HuH-7 (cell line): ENCODE data around the gene HNRNPH3.

ENCODE experiments used
- DNase-seq: peaks from one replicate; pipeline ENCODE4 v3.0.0; 2011; ENCODE audit warnings: low spot score

The HNRNPH3 gene

DNA sequence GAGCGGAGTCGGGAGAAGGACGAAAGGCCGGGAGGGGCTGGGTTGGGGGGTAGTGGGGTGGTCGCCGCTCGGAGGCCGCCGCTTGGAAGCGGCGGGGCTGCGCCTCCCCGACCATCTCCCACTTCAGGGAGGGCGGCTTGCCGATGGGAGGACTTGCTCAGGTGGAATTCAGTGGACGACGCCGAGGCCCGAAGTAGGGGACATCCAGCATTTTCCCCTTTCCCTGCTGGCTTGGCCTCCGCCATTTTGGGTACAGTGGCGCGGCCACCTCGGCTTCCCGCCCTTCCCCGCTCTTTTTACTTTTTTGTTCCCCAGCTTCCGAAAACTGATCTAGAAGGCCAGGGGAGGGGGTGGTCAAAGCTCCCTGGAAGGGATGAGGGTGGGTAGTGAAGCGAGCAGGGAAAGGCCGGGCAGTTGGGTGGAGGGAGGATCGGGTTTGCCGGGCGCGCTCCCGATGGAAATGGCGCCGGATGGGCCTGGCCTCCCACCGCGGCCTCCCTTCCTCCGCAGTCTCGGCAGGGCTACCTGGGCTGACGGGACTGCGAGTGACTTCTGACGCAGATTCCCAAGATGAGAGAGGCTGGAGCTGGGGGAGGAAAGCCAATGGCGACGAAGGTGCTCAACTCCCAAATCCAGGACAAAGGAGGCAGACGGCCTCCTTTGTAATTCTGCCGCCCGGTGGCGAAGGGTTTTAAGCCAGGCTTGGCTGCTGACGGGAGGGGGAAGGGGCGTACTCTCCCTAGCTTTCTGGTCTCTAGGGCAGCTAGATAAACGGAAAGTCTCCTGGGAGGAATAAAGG, 594 bp downstream of the HNRNPH3 start, which contains the start of gene PBLD:
TSS of gene PBLD (minus strand) at position 670 of the 799 bp plus-strand sequence. CDS start 26,084 bp downstream, outside the sequence.
- peak; percentile 20 for DNase-seq

DNA sequence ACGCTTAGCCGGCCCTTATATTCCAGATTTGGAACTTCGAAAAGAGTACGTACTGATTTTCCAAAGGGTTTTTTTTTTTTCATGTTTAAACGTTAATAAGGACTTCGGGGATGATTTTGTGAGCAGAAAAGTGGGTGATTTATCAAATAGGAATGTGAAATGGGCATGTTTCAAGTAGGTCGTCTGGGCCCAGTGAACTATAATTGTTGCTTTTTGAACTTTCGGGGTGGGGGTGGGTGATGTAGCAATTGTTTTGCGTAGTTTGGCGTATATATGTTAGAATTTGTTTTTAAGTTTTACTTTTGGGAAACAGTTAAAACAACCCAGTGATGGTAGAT, 1.2 kb downstream of the HNRNPH3 start:
- no peak for DNase-seq

DNA sequence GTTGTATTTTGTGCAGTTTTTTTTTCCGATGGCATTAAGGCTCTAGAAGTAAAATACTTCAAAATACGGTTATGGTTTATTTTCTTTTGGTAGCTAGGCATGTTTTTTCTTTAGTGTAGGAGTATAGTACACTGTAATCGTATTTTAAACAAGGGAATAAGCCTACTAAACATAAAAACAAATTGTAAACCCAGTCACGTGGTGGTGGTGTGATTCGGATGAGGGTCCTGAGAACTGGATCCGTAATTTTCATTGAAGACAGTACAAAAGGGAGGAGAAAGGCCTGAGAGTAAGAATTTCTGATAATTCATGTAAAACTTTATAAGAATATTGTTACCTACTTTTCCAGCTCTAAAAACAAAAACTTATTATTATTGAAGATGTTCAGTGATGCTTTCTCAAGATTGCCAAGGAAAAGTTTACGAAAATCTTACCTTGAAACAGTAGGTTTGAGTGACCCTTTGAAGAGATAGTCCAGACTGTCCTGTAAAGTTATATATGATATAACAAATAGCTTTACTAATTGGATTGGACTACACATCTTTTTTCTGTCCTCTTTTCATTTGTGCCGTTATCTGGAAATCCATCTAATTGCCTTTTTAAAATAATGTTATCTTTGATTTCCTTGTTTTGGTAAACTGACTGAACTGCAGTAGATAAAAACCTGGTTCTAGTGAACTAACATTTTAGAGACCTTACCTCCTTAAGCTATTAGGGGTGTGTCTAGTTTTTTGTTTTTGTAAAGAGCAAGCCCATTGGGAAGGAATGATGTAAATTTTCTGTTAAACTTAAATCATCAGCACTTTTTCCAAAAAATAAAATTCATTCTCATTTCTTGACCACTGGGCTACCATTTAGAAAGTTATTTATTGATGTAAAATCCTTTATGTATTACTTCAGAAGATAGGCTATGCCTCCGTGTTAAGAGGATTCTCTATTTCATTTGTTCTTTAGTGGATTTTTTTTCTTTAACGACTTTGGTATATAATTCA, 1.9 kb downstream of the HNRNPH3 start:
- DNase-seq, result no peak

DNA sequence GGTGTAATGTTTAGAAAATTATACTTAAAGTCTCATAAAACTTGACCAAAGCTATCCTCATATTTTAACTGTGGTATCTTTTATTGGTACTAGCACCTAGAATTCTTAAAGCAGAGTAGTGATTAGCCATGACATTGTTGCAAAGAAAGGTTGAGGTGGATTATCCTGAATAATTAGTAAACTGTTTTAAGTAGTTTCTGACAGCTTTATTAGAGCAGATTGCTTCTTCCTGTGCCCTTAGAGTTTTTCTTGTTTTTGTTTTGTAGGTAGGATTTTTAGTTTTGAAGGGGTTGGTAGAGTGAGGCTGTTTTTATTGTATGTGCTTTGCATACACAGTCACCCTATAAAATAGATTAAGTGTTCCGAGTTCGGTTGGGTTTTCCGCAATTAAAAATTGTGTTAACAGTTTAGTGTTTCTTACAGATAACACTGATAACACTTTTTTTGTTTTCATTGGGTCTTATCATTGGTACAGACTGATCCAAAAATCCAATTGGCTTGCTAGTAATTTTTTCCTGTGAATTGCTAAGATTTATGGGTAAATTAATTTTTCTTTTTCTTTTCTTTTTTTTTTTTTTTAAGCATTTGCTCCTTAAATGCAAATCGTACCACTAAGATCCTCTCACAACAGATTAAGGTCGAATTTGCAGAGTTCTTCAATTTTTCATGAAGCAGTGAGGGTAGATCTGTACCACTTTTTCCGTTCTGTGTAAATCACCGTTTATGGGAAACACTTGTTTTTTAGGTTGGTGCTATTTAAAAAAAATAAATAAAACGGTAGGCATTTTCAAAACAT, 3.0 kb downstream of the HNRNPH3 start:
- DNase-seq, result no peak

DNA sequence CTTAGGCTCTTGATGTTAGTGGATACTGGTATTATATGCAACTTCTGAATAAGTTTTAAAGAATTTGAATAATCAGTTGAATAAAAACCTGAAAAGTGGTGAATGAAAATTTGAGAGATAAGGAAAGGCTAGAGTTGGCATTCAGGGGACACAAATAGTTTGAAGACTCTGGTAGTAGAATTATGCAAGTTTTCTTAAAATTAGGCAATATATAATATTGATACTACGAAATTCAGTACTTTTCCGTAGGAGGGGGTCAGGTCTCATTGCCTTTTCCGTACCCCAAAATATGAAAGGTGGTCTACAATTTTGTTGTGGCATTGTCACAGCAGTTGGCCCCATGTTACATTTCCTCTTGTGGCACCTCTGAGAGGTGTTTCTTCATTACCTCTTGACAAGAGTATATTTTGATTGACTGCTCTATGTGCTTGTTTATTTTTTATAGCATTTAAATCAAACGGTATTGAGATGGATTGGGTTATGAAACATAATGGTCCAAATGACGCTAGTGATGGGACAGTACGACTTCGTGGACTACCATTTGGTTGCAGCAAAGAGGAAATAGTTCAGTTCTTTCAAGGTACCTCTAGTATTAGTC, 5.0 kb downstream of the HNRNPH3 start:
- no peak for DNase-seq

DNA sequence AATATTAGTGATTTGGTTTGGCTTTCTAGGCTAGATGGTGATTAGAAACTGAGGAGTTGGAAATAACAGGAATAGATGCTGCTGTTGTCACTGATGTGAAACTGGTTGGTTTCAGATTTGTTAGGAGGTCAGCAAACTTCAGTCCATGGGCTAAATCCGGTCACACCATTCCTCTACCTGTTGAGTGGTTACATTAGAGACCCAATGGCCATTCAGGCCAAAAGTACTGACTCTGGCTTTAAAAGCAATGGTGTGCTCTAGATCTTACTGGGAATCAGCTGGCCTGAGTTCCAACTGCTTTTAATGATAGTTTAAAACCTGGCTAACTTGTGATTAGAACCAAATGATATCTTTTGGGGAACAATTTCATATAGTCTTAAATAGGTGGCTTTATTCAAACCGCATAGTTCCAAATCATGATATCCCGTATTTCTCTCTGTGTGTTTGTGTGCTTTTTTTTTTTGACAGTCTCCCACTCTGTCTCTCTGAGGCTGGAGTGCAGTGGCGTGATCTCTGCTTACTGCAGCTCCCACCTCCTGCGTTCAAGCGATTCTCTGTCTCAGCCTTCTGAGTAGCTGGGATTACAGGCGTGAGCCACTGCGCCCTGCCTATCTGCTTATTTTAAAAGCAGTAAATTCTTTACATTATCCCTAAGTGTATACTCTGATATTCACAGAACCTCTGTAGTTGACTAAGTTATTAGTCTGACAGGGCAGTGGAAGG, 8.7 kb downstream of the HNRNPH3 start:
- DNase-seq, result no peak

DNA sequence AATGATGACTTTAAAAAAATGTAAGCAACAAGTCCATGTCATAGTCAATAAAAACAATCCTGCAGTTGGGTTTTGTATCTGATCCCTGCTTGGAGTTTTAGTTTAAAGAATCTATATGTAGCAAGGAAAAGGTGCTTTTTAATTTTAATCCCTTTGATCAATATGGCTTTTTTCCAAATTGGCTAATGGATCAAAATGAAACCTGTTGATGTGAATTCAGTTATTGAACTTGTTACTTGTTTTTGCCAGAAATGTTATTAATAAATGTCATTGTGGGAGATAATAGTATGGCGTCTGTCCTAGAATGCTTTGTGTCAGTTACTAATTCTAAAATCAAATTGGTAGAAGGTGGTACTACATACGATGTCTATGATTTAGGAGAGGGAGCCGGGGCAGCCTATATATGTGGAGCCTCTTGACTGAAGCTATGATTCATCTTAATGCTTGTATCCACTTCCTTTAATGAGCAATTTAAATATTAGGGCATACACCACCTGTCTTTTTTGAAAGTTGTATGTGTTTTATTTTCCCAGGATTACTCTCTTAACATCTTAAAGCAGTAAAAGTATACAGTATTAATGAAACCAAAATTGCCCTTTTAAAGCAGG, 11.1 kb downstream of the HNRNPH3 start:
- DNase-seq, result no peak

DNA sequence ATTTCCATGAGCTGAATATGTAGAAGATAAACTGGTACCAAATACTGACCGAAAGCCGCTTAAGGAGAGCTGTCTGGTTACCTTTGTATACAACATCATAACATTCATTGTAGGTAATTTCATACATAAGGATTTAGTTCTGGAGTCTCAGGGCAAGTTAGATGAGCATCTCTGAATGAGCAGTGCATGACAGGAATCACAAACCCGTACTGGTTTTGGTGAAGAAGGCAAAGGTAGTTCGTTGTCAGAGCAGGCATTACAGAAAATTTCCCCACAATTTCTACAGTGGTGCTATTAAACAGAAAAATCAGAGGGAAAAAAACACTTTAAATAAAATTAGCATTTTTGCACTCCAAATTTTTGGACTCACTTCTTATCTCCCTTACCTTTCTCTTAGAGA, 13.8 kb downstream of the HNRNPH3 start:
- DNase-seq, result no peak

DNA sequence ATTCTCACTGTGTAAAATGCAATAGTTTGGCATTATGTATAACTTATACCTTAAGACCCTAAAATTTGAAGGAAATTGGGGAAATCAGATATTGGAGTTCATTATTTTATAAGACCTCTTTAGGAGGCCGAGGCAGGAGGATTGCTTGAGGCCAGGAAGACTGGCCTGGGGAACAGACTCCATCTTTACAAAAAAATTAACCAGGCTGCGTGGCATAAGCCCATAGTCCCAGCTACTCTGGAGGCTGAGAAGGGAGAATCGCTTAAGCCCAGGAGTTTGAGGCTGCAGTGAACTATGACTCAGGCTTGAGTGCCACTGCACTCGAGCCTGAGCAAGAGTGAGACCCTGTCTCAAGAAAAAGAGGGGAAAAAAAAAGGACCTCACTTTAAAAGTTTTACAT, 14.9 kb downstream of the HNRNPH3 start:
- DNase-seq, result no peak

DNA sequence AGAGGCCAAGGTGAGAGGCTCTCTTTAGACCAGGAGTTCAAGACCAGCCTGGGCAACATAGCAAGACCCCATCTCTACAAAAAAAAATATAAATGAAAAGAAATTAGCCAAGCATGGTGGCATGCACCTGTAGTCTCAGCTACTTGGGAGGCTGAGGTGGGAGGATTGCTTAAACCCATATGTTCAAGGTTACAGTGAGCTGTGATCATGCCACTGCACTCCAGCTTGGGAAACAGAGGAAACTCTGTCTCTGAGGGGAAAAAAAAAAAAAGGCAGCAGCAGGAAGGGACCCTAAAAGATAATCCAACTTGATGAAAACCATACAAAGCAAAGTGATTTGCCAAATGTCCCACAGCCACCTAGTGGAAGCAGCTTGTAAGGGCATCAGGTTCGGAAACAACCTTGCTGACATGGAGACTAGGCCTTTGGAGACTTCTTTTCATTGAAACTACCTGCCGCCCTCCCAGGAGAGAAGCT, 16.4 kb downstream of the HNRNPH3 start:
- peak; percentile 17 for DNase-seq

DNA sequence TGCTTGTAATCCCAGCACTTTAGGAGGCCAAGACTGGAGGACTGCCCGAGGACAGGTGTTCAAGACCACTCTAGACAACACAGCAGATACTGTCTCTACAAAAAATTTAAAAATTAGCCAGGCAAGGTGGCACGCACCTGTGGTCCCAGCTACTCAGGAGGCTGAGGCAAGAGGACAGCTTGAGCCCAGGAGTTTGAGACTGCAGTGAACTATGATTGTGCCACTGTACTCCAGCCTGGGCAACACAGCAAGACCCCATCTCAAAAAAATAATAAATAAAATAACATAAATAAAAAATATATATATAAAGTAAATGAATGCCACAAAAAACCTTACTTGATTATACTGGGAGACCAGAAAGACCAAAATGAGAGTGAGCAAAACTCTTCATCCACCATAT, 21.7 kb downstream of the HNRNPH3 start:
- no peak for DNase-seq

DNA sequence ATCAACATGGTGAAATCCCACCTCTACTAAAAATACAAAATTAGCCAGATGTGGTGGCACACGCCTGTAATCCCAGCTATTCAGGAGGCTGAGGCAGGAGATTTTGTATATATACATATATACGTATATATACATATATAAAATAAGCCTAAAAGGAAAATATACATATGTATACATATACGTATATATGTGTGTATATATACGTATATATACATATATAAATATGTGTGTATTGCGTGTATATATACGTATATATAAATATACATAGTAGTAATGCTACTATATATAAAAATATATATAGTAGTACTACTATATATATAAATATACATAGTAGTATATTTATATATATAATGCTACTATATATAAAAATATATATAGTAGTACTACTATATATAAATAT, 27.3 kb downstream of the HNRNPH3 start:
- no peak for DNase-seq

DNA sequence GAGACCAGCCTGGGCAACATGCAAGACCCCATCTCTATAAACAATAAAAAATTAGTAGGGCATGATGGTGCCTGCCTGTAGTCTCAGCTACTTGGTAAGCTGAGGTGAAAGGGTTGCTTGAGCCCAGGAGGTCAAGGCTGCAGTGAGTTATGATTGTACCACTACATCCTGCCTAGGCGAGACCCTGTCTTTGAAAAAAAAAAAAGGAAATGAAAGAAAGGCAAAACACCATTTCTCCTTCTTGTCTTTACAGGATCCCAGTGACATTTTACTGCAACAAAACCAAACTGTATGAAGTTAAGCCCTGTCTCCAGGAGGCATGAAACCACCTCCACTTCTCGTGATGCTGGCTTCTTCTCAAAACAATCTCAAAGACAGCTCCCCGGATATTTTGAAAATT, 30.7 kb downstream of the HNRNPH3 start:
- DNase-seq, result no peak

DNA sequence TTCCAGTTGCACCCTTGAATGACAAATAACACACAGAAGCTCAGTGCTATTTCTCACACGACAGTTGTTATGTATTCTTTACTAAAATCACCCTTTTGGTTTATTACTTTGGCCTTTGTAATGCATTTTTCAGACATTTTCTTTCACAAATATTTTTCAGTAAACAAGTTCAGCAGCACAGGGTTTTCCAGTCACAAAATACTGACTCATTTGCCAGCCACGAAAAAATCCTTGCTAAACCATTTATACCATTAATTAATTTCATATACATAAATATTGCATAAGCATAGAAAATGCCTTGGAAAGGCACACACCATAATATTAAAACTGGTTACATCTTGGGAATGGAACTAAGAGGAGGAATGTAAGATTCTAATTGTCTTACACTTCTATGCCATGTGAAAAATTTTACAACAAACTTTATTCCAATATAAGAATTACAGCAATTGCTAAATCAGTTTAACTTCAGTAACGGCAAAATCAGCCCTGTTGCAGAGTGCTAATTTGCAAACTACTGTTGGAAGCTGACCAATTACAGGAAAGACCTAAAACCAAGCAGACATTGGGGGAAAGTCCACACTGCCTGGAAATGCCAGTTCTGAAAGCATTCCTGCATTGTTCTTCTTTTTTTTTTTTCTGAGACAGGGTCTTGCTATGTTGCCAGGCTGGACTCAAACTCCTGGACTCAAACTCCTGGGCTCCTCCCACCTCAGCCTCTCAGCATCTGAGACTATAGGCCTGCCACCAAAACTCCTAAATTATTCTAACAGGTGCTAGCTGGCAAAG, 32.4 kb downstream of the HNRNPH3 start:
- no peak for DNase-seq

DNA sequence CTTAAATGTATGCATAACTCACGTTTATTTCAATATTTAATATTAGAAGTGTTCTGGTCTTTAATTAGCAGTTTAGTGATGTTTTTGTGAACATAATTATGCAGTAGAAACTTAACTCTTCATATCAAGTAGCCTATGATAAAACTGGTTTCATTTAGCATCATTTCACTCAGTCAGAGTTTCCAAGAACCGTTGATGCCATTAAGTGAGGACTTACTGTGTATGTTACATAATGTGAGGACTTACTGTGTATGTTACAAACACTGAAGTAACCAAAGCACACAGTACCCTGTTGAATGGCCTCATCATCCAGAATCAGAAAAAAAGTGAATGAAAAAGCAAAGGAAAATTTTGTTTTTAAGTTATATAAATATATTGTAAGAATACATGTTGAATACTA, 33.7 kb downstream of the HNRNPH3 start:
- no peak for DNase-seq

DNA sequence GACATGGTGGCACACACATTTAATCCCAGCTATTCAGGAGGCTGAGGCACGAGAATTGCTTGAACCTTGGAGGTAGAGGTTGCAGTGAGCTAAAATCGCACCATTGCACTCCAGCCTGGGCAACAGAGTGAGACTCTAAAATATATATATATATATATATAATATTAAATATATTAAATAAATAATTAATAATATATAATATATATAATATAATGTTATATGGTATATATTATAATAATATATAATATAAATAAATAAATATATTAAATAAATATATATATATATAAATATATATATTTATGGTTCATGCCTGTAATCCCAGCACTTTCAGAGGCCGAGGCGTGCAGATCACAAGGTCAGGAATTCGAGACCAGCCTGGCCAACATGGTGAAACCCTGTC, 34.7 kb downstream of the HNRNPH3 start:
- DNase-seq, result no peak

DNA sequence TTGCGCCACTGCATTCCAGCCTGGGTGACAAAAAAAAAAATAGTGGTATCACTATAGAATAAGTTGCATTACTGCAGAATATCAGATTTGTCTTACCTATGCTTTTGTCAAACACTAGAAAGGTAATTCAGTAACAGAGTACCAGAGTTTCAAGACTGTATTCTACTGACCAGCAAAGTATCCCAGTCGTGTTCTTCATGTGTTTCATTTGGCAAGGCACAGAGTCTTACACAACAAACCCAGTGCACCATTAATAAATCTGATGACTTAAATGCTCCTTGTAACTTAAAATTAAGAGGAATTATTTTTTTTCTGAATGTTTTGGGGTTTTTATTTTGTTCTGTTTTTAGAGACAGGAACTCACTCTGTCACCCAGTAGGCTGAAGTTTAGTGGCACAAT, 35.3 kb downstream of the HNRNPH3 start:
- DNase-seq, result no peak

DNA sequence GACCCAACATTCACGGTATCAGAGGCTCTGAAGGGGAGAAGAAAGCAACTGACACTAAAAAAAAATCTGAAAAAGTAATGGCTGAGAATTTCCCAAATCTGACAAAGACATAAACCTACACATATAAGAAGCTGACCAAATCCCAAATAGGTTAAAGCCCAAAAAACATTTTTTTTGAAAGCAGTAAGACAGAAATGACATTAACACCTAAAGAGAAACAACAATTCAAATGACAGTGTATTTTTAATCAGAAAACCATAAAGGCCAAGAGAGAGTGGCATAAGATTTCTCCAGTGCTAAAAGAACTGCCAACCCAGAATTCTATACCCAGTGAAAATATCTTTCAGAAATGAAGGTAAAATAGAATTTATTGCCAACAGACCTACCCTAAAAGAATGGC, 39.7 kb downstream of the HNRNPH3 start:
- no peak for DNase-seq

DNA sequence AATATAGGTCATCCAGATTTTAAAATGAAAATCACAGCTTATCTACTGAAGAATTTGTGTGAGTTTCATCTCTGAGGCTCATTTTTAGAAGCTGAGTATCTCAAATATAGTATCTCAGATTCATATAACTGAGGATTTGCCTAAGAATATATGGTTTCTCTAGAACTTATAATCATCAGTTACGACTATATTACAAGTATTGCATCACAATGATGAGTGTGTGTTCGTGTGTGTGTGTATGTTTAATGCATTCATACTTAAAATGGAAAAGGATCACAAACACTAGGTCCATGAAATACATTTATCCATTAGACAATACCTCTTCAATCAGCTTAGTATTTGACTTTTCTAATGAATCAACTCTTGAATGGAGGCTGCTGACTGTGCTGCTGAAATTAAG, 53.9 kb downstream of the HNRNPH3 start:
- no peak for DNase-seq
